ENCODE data around the gene CACTIN. TPM values are rescaled to one million over a fixed set of nuclear protein-coding genes. Genes with fewer than 3 reads are reported as not detected.

Gene CACTIN
- total and polyA plus RNA-seq, 2 of the 8 experiments (the other 6 are each of a cell fraction or from before 2014, with no cell fraction given), result 25.8 to 29.9 TPM

DNA sequence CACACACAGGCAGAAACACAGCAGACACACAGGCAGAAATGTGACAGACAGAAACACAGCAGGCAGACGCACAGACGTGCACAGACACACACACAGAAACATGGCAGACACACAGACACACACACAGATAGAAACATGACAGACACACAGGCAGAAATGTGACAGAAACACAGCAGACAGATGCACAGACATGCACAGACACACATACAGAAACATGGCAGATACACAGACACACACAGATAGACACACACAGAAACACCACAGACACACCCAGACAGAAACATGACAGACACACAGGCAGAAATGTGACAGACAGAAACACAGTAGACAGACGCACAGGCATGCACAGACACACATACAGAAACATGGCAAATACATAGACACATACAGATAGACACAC, 21.2 kb downstream of the CACTIN start:
- Histone ChIP-seq H3K79me1 (ENCODE audit: low read depth, low read length) (no peaks in the 10 kb centered on the region), H4K5ac (ENCODE audit: insufficient read length, low read depth, low read length) (no peak overlapping the region), H2BK15ac (ENCODE audit: low read length) (peak overlapping the region; percentile 99; the same call in 1 of the 2 replicates), H3K14ac (ENCODE audit: insufficient read length) (no peak overlapping the region), H3K79me2 (ENCODE audit: control insufficient read depth in 1 of 2, insufficient read depth in 2 of 2, low read length in 2 of 2) (no peaks in the 10 kb centered on the region), H3K9me3 (ENCODE audit: insufficient read depth in 2 of 2, low read depth in 1 of 2, low read length in 1 of 2) (no peaks in the 10 kb centered on the region), H3K23ac (ENCODE audit: insufficient read length) (no peak overlapping the region), H3K27me3 (replicated peaks in 1 of 4; ENCODE audit: control insufficient read depth in 3 of 4, extremely low read depth in 1 of 4, insufficient read depth in 3 of 4, low read length in 3 of 4) (peaks cover 0 to 16% (median 13%) of the 10 kb centered on the region in 4 experiments; a peak in 5 of 7 replicates), H2BK5ac (ENCODE audit: low read depth, low read length) (peak overlapping the region; percentile 32; the same call in 1 of the 2 replicates), H3K4me3 (ENCODE audit: extremely low read depth in 1 of 4, insufficient read depth in 2 of 4, low read depth in 3 of 4, low read length in 4 of 4) (no peak overlapping the region), H4K8ac (ENCODE audit: extremely low read depth, insufficient read depth, low read length) (no peak overlapping the region), H3K4me2 (ENCODE audit: insufficient read depth in 1 of 2, low read depth in 2 of 2, low read length in 2 of 2) (peak overlapping the region in 1 of 2 experiments; percentile 83; a peak in 1 of 4 replicates), H3K4me1 (replicated peaks in 1 of 4; ENCODE audit: control insufficient read depth in 3 of 4, insufficient read depth in 4 of 4, low read length in 3 of 4) (peaks cover 3 to 14% (median 12%) of the 10 kb centered on the region in 4 experiments), H4K91ac (replicated peaks; ENCODE audit: insufficient read length, low read length) (no peak overlapping the region), H2AFZ (ENCODE audit: low read length) (no peak overlapping the region), H2BK12ac (ENCODE audit: low read depth, low read length) (peak overlapping the region; percentile 29; the same call in 1 of the 2 replicates), H3K56ac (replicated peaks; ENCODE audit: insufficient read length, low read depth, low read length) (no peak overlapping the region), H3K9ac (replicated peaks in 1 of 4; ENCODE audit: extremely low read depth in 1 of 4, low read depth in 3 of 4, low read length in 3 of 4) (no peak overlapping the region), H4K20me1 (replicated peaks in 1 of 2; ENCODE audit: control insufficient read depth in 1 of 2, insufficient read depth in 2 of 2, low read length in 2 of 2) (peaks cover 0 to 8% of the 10 kb centered on the region in 2 experiments), H2AK5ac (ENCODE audit: low read depth, low read length) (peak overlapping the region; percentile 86), H2BK20ac (ENCODE audit: low read length) (no peak overlapping the region), H2BK120ac (replicated peaks; ENCODE audit: low read depth, low read length) (no peak overlapping the region), H3K27ac (ENCODE audit: low read depth, low read length) (no peak overlapping the region), H3K36me3 (ENCODE audit: control insufficient read depth in 2 of 4, insufficient read depth in 4 of 4, low read length in 3 of 4) (no peaks in the 10 kb centered on the region), H3K23me2 (ENCODE audit: low read depth, low read length) (peaks cover 18% of the 10 kb centered on the region; the same call in 1 of the 2 replicates), H3K4ac (replicated peaks; ENCODE audit: insufficient read length, low read depth, low read length) (no peak overlapping the region), H3K18ac (ENCODE audit: extremely low read depth, low read length) (no peak overlapping the region)
- FAIRE-seq (no peak), DNase-seq (ENCODE audit: low read depth in 1 of 2, low spot score in 2 of 2) (no peak)
- ChIA-PET CTCF (ENCODE audit: partially characterized antibody) (interaction anchor here (0.7 to 1.3 kb wide), 4 partner anchors 12 to 1815 kb away, joined by 3 read pairs; partner anchors contain the start of gene GIPC3), POLR2A (ENCODE audit: partially characterized antibody) (interaction anchor here (0.7 kb wide), 1 partner anchor 166 kb away, joined by 4 read pairs; no protein-coding TSS in a partner anchor)
- 87% methylated on average over 3 of the region's 3 CpGs; no CpG with 5 or more reads in 1 of the 2 experiments for WGBS, 2 experiments (ENCODE audit: extremely low coverage in 1 of 2, insufficient coverage in 1 of 2, insufficient read length in 1 of 2, insufficient replicate concordance in 2 of 2, low coverage in 1 of 2, low lambda C conversion rate in 2 of 2, missing lambda C conversion rate in 1 of 2)
- TF ChIP-seq SP2 (IDR thresholded peaks at IDR 0.05; ENCODE audit: low read length) (no peak), RBBP5 (IDR thresholded peaks at IDR 0.05; ENCODE audit: borderline replicate concordance, low read depth, low read length) (no peak)
